NK-92 treated with Interleukin-12 subunit alpha and Interleukin-12 subunit beta, amount 100 ng/mL, for 24 hours (cell line): ENCODE results near the gene NCOA4.
A peak's percentile ranks its signal among the peaks of the same experiment; 100 is the strongest.
"Not testable (repeated sequence)": the region's sequence is repeated elsewhere in the genome, so short reads cannot be mapped to it uniquely, and the experiment has no call there.

ENCODE experiments used
- DNase-seq: peaks from one replicate; lab custom pipeline; 2025; lab: John Stamatoyannopoulos, UW

NCOA4 gene

GRCh38 chr10:45983538-45984186 lies 46.8 kb downstream of the NCOA4 start:
- DNase-seq, result not testable (repeated sequence)

DNA sequence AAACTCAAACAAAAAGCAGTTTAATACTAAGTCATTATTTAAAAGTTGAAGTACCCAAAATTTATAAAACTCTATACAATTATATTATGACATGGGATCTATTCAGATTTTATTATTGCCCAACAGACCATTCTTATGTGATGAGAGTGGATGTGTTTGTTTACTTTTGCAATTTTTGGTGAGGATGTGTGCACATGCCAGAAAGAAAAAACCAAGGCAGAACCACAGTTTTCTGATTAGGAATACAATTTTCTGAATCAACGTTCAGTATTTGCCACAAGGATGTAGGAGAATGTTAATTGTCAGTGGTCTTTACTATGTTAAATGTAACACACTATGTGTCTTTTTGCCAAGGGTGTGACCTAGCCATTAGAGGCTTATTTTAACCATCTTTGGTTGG lies 49.1 kb downstream of the NCOA4 start:
- DNase-seq, result not testable (repeated sequence)

GRCh38 chr10:45978554-45978953 lies 51.9 kb downstream of the NCOA4 start:
- not testable (repeated sequence) for DNase-seq

GRCh38 chr10:45974041-45974440 lies 56.4 kb downstream of the NCOA4 start:
- not testable (repeated sequence) for DNase-seq

DNA sequence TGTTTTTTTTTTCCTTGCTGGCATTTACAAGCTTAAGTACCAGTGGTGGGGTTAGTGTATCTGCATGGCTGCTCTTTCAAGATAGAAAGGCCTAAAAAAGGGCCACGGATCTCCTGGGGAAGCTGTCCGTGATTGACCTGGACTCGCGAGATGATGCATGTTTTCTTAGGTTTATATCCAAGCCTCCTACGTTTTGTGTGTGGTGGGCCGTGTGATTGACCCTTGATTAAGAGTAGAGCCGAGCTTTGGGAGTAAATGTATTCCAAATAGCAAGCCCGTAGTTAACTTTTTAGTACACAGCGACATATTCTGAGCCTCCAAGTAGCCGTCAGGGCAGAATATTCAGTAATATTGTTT lies 57.6 kb downstream of the NCOA4 start:
- not testable (repeated sequence) for DNase-seq

DNA sequence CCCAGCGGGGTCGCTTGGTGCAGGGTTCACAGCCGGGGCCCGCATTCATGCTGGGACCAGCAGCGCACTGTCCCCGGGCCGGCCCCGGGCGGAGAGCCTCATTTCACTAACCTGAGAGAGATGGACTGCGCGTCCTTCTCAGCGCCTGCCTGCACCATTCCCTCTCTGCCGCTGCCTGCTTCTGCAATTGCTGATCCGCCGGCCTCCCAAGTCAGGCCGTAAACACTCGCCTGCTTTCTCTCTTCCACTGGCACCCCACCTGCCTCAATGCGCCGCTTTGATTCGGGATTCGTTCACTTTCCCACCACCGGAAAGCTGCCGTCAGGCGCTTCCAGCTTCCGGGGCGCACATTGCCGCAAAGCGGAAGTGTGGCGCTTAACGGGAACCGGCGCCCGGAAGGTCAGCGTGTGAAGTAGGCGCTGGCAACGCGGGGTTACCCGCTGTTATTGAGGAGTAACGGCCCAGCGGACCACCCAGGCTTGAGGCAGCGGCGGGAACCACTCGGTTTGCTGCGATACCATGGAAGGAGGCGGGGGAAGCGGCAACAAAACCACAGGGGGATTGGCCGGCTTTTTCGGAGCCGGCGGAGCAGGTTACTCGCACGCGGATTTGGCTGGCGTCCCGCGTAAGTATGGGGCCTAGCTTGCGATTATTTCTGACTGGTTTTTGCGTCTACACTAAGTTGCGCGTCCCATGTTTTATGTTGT lies 58.2 kb downstream of the NCOA4 start, which contains the start of gene TIMM23:
Gene TIMM23, plus strand, starts transcription at position 384 of the 707 bp plus-strand sequence. Its CDS starts 136 bp downstream, at position 520.
- peak; percentile 63 for DNase-seq

DNA sequence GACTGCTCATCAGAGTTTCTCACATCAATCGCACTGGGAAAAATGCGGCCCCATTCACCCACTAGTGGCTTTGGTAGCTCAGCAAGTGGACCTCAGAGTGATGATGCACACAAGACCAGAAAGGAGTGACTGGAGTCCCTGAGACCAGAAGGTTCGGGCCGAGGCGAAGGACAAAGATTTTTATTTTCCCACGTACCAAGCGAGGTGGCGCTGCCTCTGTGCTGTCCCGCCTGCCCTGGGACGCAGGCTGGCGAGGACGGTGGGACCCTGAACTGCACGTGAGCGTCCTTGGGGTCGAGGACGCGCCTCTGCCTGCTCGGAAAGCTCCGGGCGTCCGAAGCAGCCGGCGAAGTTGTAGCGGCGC lies 58.7 kb downstream of the NCOA4 start:
- not testable (repeated sequence) for DNase-seq

DNA sequence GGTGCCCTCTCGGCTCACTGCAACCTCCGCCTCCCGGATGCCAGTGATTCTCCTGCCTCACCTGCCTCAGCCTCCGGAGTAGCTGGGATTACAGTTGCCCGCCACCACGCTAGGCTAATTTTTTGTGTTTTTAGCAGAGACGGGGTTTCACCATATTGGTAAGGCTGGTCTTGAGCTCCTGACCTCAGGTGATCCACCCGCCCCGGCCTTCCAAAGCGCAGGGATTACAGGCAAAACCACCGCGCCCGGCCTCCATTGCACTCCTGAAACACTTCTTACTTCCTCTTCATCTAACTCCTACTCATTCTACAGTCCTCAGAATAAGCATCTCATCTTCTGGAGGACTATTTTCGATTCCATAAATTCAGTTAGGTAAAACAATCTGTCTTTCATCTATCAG lies 59.4 kb downstream of the NCOA4 start:
- DNase-seq, result not testable (repeated sequence)

- not testable (repeated sequence) for DNase-seq
Observed at GRCh38 chr10:45962686-45963452, 67.6 kb downstream of the NCOA4 start.

DNA sequence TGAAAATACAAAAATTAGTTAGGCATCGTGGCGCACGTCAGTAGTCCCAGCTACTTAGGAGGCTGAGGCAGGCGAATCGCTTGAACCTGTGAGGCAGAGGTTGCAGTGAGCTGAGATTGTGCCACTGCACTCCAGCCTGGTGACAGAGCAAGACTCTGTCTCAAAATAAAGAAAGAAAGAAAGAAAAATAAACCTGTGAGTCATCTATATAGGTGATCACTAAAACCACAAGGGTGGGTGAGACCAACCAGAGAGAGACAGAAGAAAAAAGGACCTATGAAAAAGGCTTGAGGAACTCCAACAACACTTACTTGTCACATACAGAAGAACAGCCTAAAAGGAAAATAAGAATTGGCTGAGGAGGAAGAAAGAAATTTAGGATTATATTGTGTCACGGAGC lies 72.5 kb downstream of the NCOA4 start:
- not testable (repeated sequence) for DNase-seq

GRCh38 chr10:45956634-45957033 lies 73.8 kb downstream of the NCOA4 start:
- DNase-seq, result not testable (repeated sequence)
